IMR-90 (cell line): ENCODE data around the gene OTOG. TPM values are rescaled to one million over a fixed set of nuclear protein-coding genes. Genes with fewer than 3 reads are reported as not detected.

Experiments
- ATAC-seq: fragments of 200-7000 bp; cut with Tn5 transposase; 2 replicates; pipeline ENCODE4 v1.9.1; 2020; ENCODE audit warnings: low read depth, mild to moderate bottlenecking, moderate library complexity
- BruUV-seq: library from RNA; stranded (reverse); fragments of 400-500 nt; replicated peaks from 2 replicates; lab custom pipeline; 2021; lab: Mats Ljungman, UMichigan
- CTCF ChIA-PET: fragments of 300-600 bp; formaldehyde crosslinking; extraction: SDS; loops from one replicate; lab custom pipeline; 2021; ENCODE audit warnings: antibody characterized with exemption; lab: Yijun Ruan, JAX
- POLR2A ChIA-PET: fragments of 300-600 bp; sonication (Branson Sonifier 250); formaldehyde crosslinking; loops from one replicate; lab custom pipeline; 2022; ENCODE audit warnings: antibody characterized with exemption; ENCODE audit not compliant: unreplicated experiment; lab: Charles Lee
- DNase-seq: peaks from one replicate; pipeline ENCODE4 v3.0.0; 2013
- H2AFZ ChIP-seq: replicated peaks from 2 replicates; pipeline ENCODE3; 2013; ENCODE audit warnings: low read length, mild to moderate bottlenecking; ENCODE audit not compliant: poor library complexity
- H2AK5ac ChIP-seq: 2 replicates; pipeline ENCODE4 v1.6.1; 2013; ENCODE audit warnings: low read depth, low read length, inconsistent platforms
- H2AK9ac ChIP-seq: replicated peaks from 2 replicates; pipeline ENCODE3; 2013; ENCODE audit warnings: mild to moderate bottlenecking, low read depth, low read length, moderate library complexity; ENCODE audit not compliant: poor library complexity
- H2BK120ac ChIP-seq: 2 replicates; pipeline ENCODE4 v1.6.1; 2013; ENCODE audit warnings: low read depth, low read length, inconsistent platforms
- H2BK15ac ChIP-seq: 3 replicates; pipeline ENCODE4 v1.6.1; 2013; ENCODE audit warnings: low read depth, low read length, inconsistent platforms
- H2BK20ac ChIP-seq: 2 replicates; pipeline ENCODE4 v1.6.1; 2013; ENCODE audit warnings: low read depth, mild to moderate bottlenecking, inconsistent platforms, low read length, moderate library complexity
- H2BK5ac ChIP-seq: 2 replicates; pipeline ENCODE4 v1.6.1; 2013; ENCODE audit warnings: mild to moderate bottlenecking, low read depth, low read length, inconsistent platforms; ENCODE audit not compliant: poor library complexity, severe bottlenecking
- H3K14ac ChIP-seq: replicated peaks from 2 replicates; pipeline ENCODE4 v1.6.1; 2013; ENCODE audit warnings: low read depth, low read length, inconsistent platforms
- H3K18ac ChIP-seq: 2 replicates; pipeline ENCODE4 v1.6.1; 2013; ENCODE audit warnings: low read depth, low read length, control low read depth
- H3K23ac ChIP-seq: 2 replicates; pipeline ENCODE4 v1.6.1; 2013; ENCODE audit warnings: low read depth, low read length, inconsistent platforms
- H3K27ac ChIP-seq: 2 replicates; pipeline ENCODE4 v1.5.1; 2013; ENCODE audit warnings: mild to moderate bottlenecking, control low read depth, low read length; ENCODE audit not compliant: insufficient read depth
- H3K27me3 ChIP-seq: 2 replicates; pipeline ENCODE4 v1.6.1; 2013; ENCODE audit warnings: low read length; ENCODE audit not compliant: control insufficient read depth, insufficient read depth
- H3K36me3 ChIP-seq: 2 replicates; pipeline ENCODE4 v1.6.1; 2013; ENCODE audit warnings: low read length, mixed read lengths; ENCODE audit not compliant: control insufficient read depth, insufficient read depth
- H3K4ac ChIP-seq: 2 replicates; pipeline ENCODE4 v1.6.1; 2013; ENCODE audit warnings: low read depth, low read length, inconsistent platforms
- H3K4me1 ChIP-seq: 2 replicates; pipeline ENCODE4 v1.6.1; 2013; ENCODE audit warnings: low read length, mixed read lengths; ENCODE audit not compliant: control insufficient read depth, insufficient read depth
- H3K4me2 ChIP-seq: 2 replicates; pipeline ENCODE4 v1.6.1; 2013; ENCODE audit warnings: low read depth, mild to moderate bottlenecking, control low read depth, low read length, moderate library complexity
- H3K4me3 ChIP-seq: 2 replicates; pipeline ENCODE4 v1.5.1; 2013; ENCODE audit warnings: low read depth, mild to moderate bottlenecking, control low read depth, low read length, moderate library complexity; ENCODE audit not compliant: insufficient read depth
- H3K56ac ChIP-seq: 2 replicates; pipeline ENCODE4 v1.6.1; 2013; ENCODE audit warnings: low read length, inconsistent platforms; ENCODE audit not compliant: insufficient read depth; ENCODE audit errors: extremely low read depth
- H3K79me1 ChIP-seq, 2 experiments: 2 replicates each; pipeline ENCODE4 v1.6.1; 2013; ENCODE audit warnings: low read length in 2 of 2, inconsistent platforms in 1 of 2, low read depth in 1 of 2
- H3K9ac ChIP-seq: 2 replicates; pipeline ENCODE4 v1.6.1; 2013; ENCODE audit warnings: low read depth, low read length, control low read depth
- H3K9me1 ChIP-seq: 2 replicates; pipeline ENCODE4 v1.6.1; 2013; ENCODE audit warnings: low read length, inconsistent platforms; ENCODE audit not compliant: insufficient read depth
- H3K9me3 ChIP-seq: 2 replicates; pipeline ENCODE4 v1.6.1; 2013; ENCODE audit warnings: low read length; ENCODE audit not compliant: control insufficient read depth, insufficient read depth
- H4K20me1 ChIP-seq: 2 replicates; pipeline ENCODE4 v1.6.1; 2013; ENCODE audit warnings: low read length, inconsistent platforms; ENCODE audit not compliant: insufficient read depth
- H4K5ac ChIP-seq: 2 replicates; pipeline ENCODE4 v1.6.1; 2013; ENCODE audit warnings: mild to moderate bottlenecking, low read depth, low read length, control low read depth
- H4K8ac ChIP-seq, 2 experiments: 2 replicates each; pipeline ENCODE4 v1.6.1; 2013; ENCODE audit warnings: low read depth in 2 of 2, low read length in 2 of 2, control low read depth in 1 of 2, inconsistent platforms in 1 of 2
- H4K91ac ChIP-seq: 2 replicates; pipeline ENCODE4 v1.6.1; 2013; ENCODE audit warnings: low read depth, low read length, inconsistent platforms; ENCODE audit not compliant: insufficient read depth
- BHLHE40 ChIP-seq: fragments of 150-350 bp; IDR thresholded peaks from 2 replicates; pipeline ENCODE4 v1.6.1; 2016; ENCODE audit warnings: mild to moderate bottlenecking, low read depth, low read length
- CEBPB ChIP-seq: IDR thresholded peaks from 2 replicates; pipeline ENCODE4 v1.6.1; 2012; ENCODE audit warnings: low read depth, low read length, improper control_type of control experiment
- CHD1 ChIP-seq: IDR thresholded peaks from 2 replicates; pipeline ENCODE4 v1.6.1; 2012; ENCODE audit warnings: low read depth, low read length, improper control_type of control experiment
- FOS ChIP-seq: fragments of 150-350 bp; IDR thresholded peaks from 2 replicates; pipeline ENCODE4 v1.6.1; 2016; ENCODE audit warnings: low read depth, low read length
- MAFK ChIP-seq: IDR thresholded peaks from 2 replicates; pipeline ENCODE4 v1.6.1; 2012; ENCODE audit warnings: low read depth, low read length, improper control_type of control experiment
- MAZ ChIP-seq: IDR thresholded peaks from 2 replicates; pipeline ENCODE4 v1.6.1; 2012; ENCODE audit warnings: low read depth, mild to moderate bottlenecking, low read length, improper control_type of control experiment, moderate library complexity, borderline replicate concordance
- MXI1 ChIP-seq: IDR thresholded peaks from 2 replicates; pipeline ENCODE4 v1.6.1; 2012; ENCODE audit warnings: low read depth, mild to moderate bottlenecking, low read length, moderate library complexity, borderline replicate concordance
- NFE2L2 ChIP-seq: fragments of 150-350 bp; IDR thresholded peaks from 2 replicates; pipeline ENCODE4 v1.6.1; 2016; ENCODE audit warnings: low read depth, mild to moderate bottlenecking, low read length
- POLR2A ChIP-seq: IDR thresholded peaks from 2 replicates; pipeline ENCODE4 v1.6.1; 2012; ENCODE audit warnings: mild to moderate bottlenecking, low read depth, low read length
- RAD21 ChIP-seq: IDR thresholded peaks from 2 replicates; pipeline ENCODE4 v1.6.1; 2012; ENCODE audit warnings: low read length, improper control_type of control experiment
- RCOR1 ChIP-seq: IDR thresholded peaks from 2 replicates; pipeline ENCODE4 v1.6.1; 2012; ENCODE audit warnings: mild to moderate bottlenecking, low read length, improper control_type of control experiment; ENCODE audit not compliant: insufficient replicate concordance
- RFX5 ChIP-seq: IDR thresholded peaks from 2 replicates; pipeline ENCODE4 v1.8.0; 2012; ENCODE audit warnings: low read depth, mild to moderate bottlenecking, low read length, moderate library complexity
- SMC3 ChIP-seq: fragments of 150-350 bp; IDR thresholded peaks from 2 replicates; pipeline ENCODE4 v1.6.1; 2016; ENCODE audit warnings: low read depth, mild to moderate bottlenecking, antibody characterized with exemption, low read length, moderate library complexity
- WGBS, 2 experiments: methylation state at CpG; one replicate each; pipeline versions ENCODE4 v1.1.5 to v1.1.7; 2013; ENCODE audit warnings: missing lambda C conversion rate in 2 of 2; ENCODE audit not compliant: insufficient read length in 1 of 2; ENCODE audit errors: extremely low coverage in 2 of 2; 5-methylcytosine and 5-hydroxymethylcytosine counted together
- dilution Hi-C: fragments of 300-500 bp; cut with HindIII; formaldehyde crosslinking; loops from one replicate; pipeline ENCODE4 v1.14.3; 2018; ENCODE audit warnings: low sequenced_read_pairs; ENCODE audit not compliant: unreplicated experiment
- in situ Hi-C: fragments of 300-500 bp; cut with MboI; formaldehyde crosslinking; loops from 3 replicates; pipeline ENCODE4 v1.14.3; 2019; ENCODE audit warnings: low sequenced_read_pairs, inconsistent platforms, mixed read lengths
- intact Hi-C: fragments of 100-400 bp; cut with micrococcal nuclease; formaldehyde crosslinking; loops from 2 replicates; pipeline ENCODE4 v1.10.0; 2022
- polyA plus RNA-seq, 3 experiments: library from polyadenylated mRNA; depleted of rRNA; stranded (reverse); fragments of >200 nt; gene quantifications; 2 replicates each; pipeline ENCODE4 v1.2.3, GENCODE V29; 2012; ENCODE audit warnings: low replicate concordance in 1 of 3
- total RNA-seq: library from RNA; depleted of rRNA; stranded (reverse); fragments of >200 nt; gene quantifications from 2 replicates; pipeline ENCODE4 v1.2.3, GENCODE V29; 2012
- TF ChIP-seq, protein P1 (sequence below): fragments of 150-350 bp; IDR thresholded peaks from 2 replicates; pipeline ENCODE4 v1.6.1; 2017; ENCODE audit warnings: mild to moderate bottlenecking, antibody characterized with exemption, low read length, low read depth
- TF ChIP-seq, protein P2 (sequence below): conservative IDR thresholded peaks from 2 replicates; pipeline ENCODE4 v1.5.1; 2012; ENCODE audit warnings: mild to moderate bottlenecking, low read depth, low read length, improper control_type of control experiment
- TF ChIP-seq, protein P3 (sequence below): fragments of 150-350 bp; IDR thresholded peaks from 2 replicates; pipeline ENCODE4 v1.6.1; 2016; ENCODE audit warnings: low read depth, mild to moderate bottlenecking, low read length, moderate library complexity, borderline replicate concordance

OTOG gene
- total and polyA plus RNA-seq, 2 of the 4 experiments (the other 2 are of a cell fraction) = not detected

DNA sequence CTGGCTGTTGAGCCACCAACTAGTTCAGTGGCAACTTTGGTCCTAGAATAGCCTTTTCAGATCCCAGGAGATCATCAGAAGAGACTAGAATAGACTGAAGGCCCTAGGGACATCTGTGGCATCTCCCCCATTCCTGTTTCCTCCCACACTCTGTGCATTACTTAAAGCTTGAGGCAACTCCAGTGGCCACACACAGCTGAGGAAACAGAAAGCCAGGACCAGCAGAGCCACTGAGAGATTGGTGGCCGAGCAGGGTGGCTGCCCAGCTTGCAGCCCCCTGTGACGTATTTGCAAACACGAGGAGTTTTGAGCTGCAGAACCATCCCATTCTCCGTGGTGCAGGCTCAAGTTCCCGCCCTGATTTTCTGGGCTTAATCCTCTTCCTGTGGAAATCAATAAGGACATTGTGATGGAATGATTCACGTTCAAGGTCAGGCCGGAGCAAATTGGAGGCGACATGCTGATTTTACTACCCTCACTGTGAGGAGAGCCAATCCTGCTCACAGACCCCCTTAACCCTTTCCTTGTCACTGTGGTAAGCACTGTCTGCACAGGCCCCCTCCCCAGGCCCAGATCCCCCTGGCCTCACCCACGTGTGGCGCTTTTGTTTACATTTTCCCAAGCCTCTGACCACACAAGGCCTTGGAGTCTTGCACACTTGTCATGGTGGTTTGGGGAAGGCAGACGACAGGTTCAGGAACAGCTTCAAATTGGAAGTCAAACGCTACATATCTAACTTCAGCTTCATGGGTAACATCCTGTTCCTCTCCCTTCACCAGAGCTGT is 103.3 kb downstream of the OTOG start:
- no peak overlapping the region for H3K4me3 ChIP-seq
- H3K27ac ChIP-seq = no peak overlapping the region

More for the DNA sequence above, 103.3 kb downstream of the OTOG start:
- H3K4me2 ChIP-seq = no peak overlapping the region
- H3K14ac ChIP-seq = no peak overlapping the region
- TF ChIP-seq NFE2L2 (no peak), POLR2A (no peak), FOS (no peak), MAFK (no peak), CEBPB (no peak), SMC3 (no peak), MAZ (no peak), CHD1 (no peak), RAD21 (no peak), BHLHE40 (no peak), MXI1 (no peak), RFX5 (no peak), RCOR1 (no peak)
- TF ChIP-seq, protein P1, sequence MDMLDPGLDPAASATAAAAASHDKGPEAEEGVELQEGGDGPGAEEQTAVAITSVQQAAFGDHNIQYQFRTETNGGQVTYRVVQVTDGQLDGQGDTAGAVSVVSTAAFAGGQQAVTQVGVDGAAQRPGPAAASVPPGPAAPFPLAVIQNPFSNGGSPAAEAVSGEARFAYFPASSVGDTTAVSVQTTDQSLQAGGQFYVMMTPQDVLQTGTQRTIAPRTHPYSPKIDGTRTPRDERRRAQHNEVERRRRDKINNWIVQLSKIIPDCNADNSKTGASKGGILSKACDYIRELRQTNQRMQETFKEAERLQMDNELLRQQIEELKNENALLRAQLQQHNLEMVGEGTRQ = no peak
- TF ChIP-seq, protein P2, sequence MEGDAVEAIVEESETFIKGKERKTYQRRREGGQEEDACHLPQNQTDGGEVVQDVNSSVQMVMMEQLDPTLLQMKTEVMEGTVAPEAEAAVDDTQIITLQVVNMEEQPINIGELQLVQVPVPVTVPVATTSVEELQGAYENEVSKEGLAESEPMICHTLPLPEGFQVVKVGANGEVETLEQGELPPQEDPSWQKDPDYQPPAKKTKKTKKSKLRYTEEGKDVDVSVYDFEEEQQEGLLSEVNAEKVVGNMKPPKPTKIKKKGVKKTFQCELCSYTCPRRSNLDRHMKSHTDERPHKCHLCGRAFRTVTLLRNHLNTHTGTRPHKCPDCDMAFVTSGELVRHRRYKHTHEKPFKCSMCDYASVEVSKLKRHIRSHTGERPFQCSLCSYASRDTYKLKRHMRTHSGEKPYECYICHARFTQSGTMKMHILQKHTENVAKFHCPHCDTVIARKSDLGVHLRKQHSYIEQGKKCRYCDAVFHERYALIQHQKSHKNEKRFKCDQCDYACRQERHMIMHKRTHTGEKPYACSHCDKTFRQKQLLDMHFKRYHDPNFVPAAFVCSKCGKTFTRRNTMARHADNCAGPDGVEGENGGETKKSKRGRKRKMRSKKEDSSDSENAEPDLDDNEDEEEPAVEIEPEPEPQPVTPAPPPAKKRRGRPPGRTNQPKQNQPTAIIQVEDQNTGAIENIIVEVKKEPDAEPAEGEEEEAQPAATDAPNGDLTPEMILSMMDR = no peak
- TF ChIP-seq, protein P3, sequence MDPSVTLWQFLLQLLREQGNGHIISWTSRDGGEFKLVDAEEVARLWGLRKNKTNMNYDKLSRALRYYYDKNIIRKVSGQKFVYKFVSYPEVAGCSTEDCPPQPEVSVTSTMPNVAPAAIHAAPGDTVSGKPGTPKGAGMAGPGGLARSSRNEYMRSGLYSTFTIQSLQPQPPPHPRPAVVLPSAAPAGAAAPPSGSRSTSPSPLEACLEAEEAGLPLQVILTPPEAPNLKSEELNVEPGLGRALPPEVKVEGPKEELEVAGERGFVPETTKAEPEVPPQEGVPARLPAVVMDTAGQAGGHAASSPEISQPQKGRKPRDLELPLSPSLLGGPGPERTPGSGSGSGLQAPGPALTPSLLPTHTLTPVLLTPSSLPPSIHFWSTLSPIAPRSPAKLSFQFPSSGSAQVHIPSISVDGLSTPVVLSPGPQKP = no peak
- no peak overlapping the region for H3K4ac ChIP-seq
- no peak overlapping the region for H3K56ac ChIP-seq
- no peak overlapping the region for H4K5ac ChIP-seq
- no peak overlapping the region for H2AK5ac ChIP-seq
- ATAC-seq (no peak), DNase-seq (no peak)
- no peak overlapping the region for H2AK9ac ChIP-seq
- H2BK5ac ChIP-seq = no peak overlapping the region
- BruUV-seq = no TSS peak
- no peak overlapping the region for H3K23ac ChIP-seq
- H4K20me1 ChIP-seq = no peaks in the 10 kb centered on the region
- intact Hi-C loops = no loop called here
- no peaks in the 10 kb centered on the region for H3K79me1 ChIP-seq
- WGBS, 2 experiments = 0% methylated on average over 2 of the region's 12 CpGs; no CpG with 5 or more reads in 1 of the 2 experiments
- dilution Hi-C loops = no loop called here
- ChIA-PET CTCF (no interaction called here), POLR2A (no interaction called here)
- H4K8ac ChIP-seq = no peak overlapping the region
- no peak overlapping the region for H4K91ac ChIP-seq
- no peak overlapping the region for H2BK20ac ChIP-seq
- H2AFZ ChIP-seq = no peak overlapping the region
- H3K36me3 ChIP-seq = no peaks in the 10 kb centered on the region
- H2BK120ac ChIP-seq = no peak overlapping the region
- in situ Hi-C loops = no loop called here
- H3K9me3 ChIP-seq = no peaks in the 10 kb centered on the region
- no peak overlapping the region for H3K18ac ChIP-seq
- H3K9ac ChIP-seq = no peak overlapping the region
- no peak overlapping the region for H2BK15ac ChIP-seq
- H3K27me3 ChIP-seq = no peaks in the 10 kb centered on the region; the same call in 1 of the 2 replicates
- H3K9me1 ChIP-seq = no peaks in the 10 kb centered on the region
- no peaks in the 10 kb centered on the region for H3K4me1 ChIP-seq
